GM23248 (cell line): ENCODE results near the gene TMEM190. TPM values are rescaled to one million over a fixed set of nuclear protein-coding genes. Genes with fewer than 3 reads are reported as not detected.

Experiments used
- DNase-seq: peaks from one replicate; pipeline ENCODE4 v3.0.0-alpha.2; 2015
- H2AFZ ChIP-seq: fragments of 200-600 bp; sonication (generic); 2 replicates; pipeline ENCODE4 v1.6.1; 2016; ENCODE audit warnings: antibody characterized with exemption
- H3F3A ChIP-seq: fragments of 200-600 bp; sonication (generic); 2 replicates; pipeline ENCODE4 v1.6.1; 2016; ENCODE audit warnings: mild to moderate bottlenecking, antibody characterized with exemption, mixed run types; ENCODE audit not compliant: insufficient read depth
- H3K27ac ChIP-seq: fragments of 200-600 bp; sonication (generic); 2 replicates; pipeline ENCODE4 v1.5.1; 2016; ENCODE audit warnings: mild to moderate bottlenecking
- H3K27me3 ChIP-seq: fragments of 200-600 bp; sonication (generic); replicated peaks from 2 replicates; pipeline ENCODE4 v1.6.1; 2016; ENCODE audit warnings: mild to moderate bottlenecking; ENCODE audit not compliant: insufficient read depth
- H3K36me3 ChIP-seq: fragments of 200-600 bp; sonication (generic); 2 replicates; pipeline ENCODE4 v1.6.1; 2016; ENCODE audit warnings: low read depth, mild to moderate bottlenecking
- H3K4me1 ChIP-seq: fragments of 200-600 bp; sonication (generic); 2 replicates; pipeline ENCODE4 v1.6.1; 2016; ENCODE audit warnings: mild to moderate bottlenecking; ENCODE audit not compliant: insufficient read depth
- H3K4me2 ChIP-seq: fragments of 200-600 bp; sonication (generic); one replicate; pipeline ENCODE4 v1.6.1; 2016; ENCODE audit warnings: mild to moderate bottlenecking; ENCODE audit not compliant: unreplicated experiment
- H3K4me3 ChIP-seq: fragments of 200-600 bp; sonication (generic); 2 replicates; pipeline ENCODE4 v1.5.1; 2016; ENCODE audit warnings: mild to moderate bottlenecking
- H3K79me2 ChIP-seq: fragments of 200-600 bp; sonication (generic); 2 replicates; pipeline ENCODE4 v1.6.1; 2016; ENCODE audit warnings: mild to moderate bottlenecking; ENCODE audit not compliant: insufficient read depth
- H3K9ac ChIP-seq: fragments of 200-600 bp; sonication (generic); 2 replicates; pipeline ENCODE4 v1.6.1; 2016; ENCODE audit warnings: mild to moderate bottlenecking
- H3K9me2 ChIP-seq: fragments of 200-600 bp; sonication (generic); 2 replicates; pipeline ENCODE4 v1.6.1; 2016; ENCODE audit warnings: mixed run types, mild to moderate bottlenecking, moderate library complexity; ENCODE audit not compliant: insufficient read depth
- H3K9me3 ChIP-seq: fragments of 200-600 bp; sonication (generic); one replicate; pipeline ENCODE4 v1.6.1; 2017; ENCODE audit warnings: low read depth
- H4K20me1 ChIP-seq: fragments of 200-600 bp; sonication (generic); 2 replicates; pipeline ENCODE4 v1.6.0; 2016; ENCODE audit not compliant: insufficient read depth
- EZH2 ChIP-seq: fragments of 200-600 bp; sonication (generic); IDR thresholded peaks from 2 replicates; pipeline ENCODE4 v1.6.1; 2018; ENCODE audit warnings: antibody characterized with exemption, mild to moderate bottlenecking; ENCODE audit not compliant: insufficient read depth, poor library complexity, severe bottlenecking
- EZH2phosphoT487 ChIP-seq: fragments of 200-600 bp; sonication (generic); IDR thresholded peaks from 2 replicates; pipeline ENCODE4 v1.6.1; 2018; ENCODE audit warnings: antibody characterized with exemption, moderate library complexity, mild to moderate bottlenecking, low read depth; ENCODE audit not compliant: insufficient read depth
- WGBS, 2 experiments: methylation state at CpG; one replicate each; pipeline ENCODE4 v1.1.6; 2015 to 2017; ENCODE audit warnings: low lambda C conversion rate in 2 of 2, low coverage in 1 of 2; ENCODE audit errors: missing lambda C conversion rate in 2 of 2; 5-methylcytosine and 5-hydroxymethylcytosine counted together
- in situ Hi-C: fragments of 300-500 bp; cut with MboI; formaldehyde crosslinking; loops from 2 replicates; pipeline ENCODE4 v1.15.0; 2020
- polyA plus RNA-seq: library from polyadenylated mRNA; unstranded; fragments of >200 nt; fragmentation: Nextera tagmentation; extraction: Ambion mirVana; gene quantifications from 2 replicates; pipeline ENCODE4 v1.2.1, GENCODE V29; 2016
- total RNA-seq: library from RNA; depleted of rRNA; stranded (reverse); fragments of >200 nt; shearing (Covaris generic); gene quantifications from 2 replicates; pipeline ENCODE4 v1.2.3, GENCODE V29; 2014

TMEM190 gene
- total and polyA plus RNA-seq, 2 experiments from 2014 or later: not detected

GRCh38 chr19:55360902-55361301, 15.7 kb upstream of the TMEM190 start:
- 84 to 87% methylated on average over 12 to 16 of the region's 16 CpGs for WGBS, 2 experiments

GRCh38 chr19:55362174-55362989, 14.2 kb upstream of the TMEM190 start:
- H3K79me2 ChIP-seq: no peaks in the 10 kb centered on the region
- no peaks in the 10 kb centered on the region for H4K20me1 ChIP-seq
- DNase-seq: no peak
- H3K4me3 ChIP-seq: no peak overlapping the region
- TF ChIP-seq EZH2phosphoT487 (no peak), EZH2 (no peak)
- no peak overlapping the region for H2AFZ ChIP-seq
- H3K9ac ChIP-seq: no peak overlapping the region
- peaks cover 23% of the 10 kb centered on the region for H3F3A ChIP-seq
- no peaks in the 10 kb centered on the region for H3K27me3 ChIP-seq
- in situ Hi-C loops: no loop called here
- no peak overlapping the region for H3K27ac ChIP-seq
- no peak overlapping the region for H3K4me2 ChIP-seq
- no peaks in the 10 kb centered on the region for H3K4me1 ChIP-seq
- H3K36me3 ChIP-seq: no peaks in the 10 kb centered on the region; the same call in 1 of the 2 replicates
- 57 to 72% methylated on average over 26 to 34 of the region's 38 CpGs for WGBS, 2 experiments
- H3K9me2 ChIP-seq: no peaks in the 10 kb centered on the region
- H3K9me3 ChIP-seq: no peaks in the 10 kb centered on the region

More at GRCh38 chr19:55360902-55361301, 15.7 kb upstream of the TMEM190 start:
- H4K20me1 ChIP-seq: no peaks in the 10 kb centered on the region
- H3K9me3 ChIP-seq: no peaks in the 10 kb centered on the region
- no peaks in the 10 kb centered on the region for H3K9me2 ChIP-seq
- H3K4me1 ChIP-seq: no peaks in the 10 kb centered on the region
- H3F3A ChIP-seq: peaks cover 19% of the 10 kb centered on the region
- no peak overlapping the region for H3K27ac ChIP-seq
- H3K4me3 ChIP-seq: no peak overlapping the region
- in situ Hi-C loops: no loop called here
- no peaks in the 10 kb centered on the region; the same call in 1 of the 2 replicates for H3K36me3 ChIP-seq
- H3K9ac ChIP-seq: no peak overlapping the region
- peaks cover 7% of the 10 kb centered on the region for H3K27me3 ChIP-seq
- no peak overlapping the region for H2AFZ ChIP-seq
- DNase-seq: no peak
- H3K79me2 ChIP-seq: no peaks in the 10 kb centered on the region
- TF ChIP-seq EZH2phosphoT487 (no peak), EZH2 (no peak)
- no peak overlapping the region for H3K4me2 ChIP-seq

GRCh38 chr19:55362990-55363716, 13.5 kb upstream of the TMEM190 start, which contains the start of gene GARIN5B:
TSS of gene GARIN5B (minus strand) at chr19:55363260. CDS start at chr19:55363066, 194 bp downstream.
- Histone ChIP-seq H3K4me1 (no peaks in the 10 kb centered on the region), H4K20me1 (no peaks in the 10 kb centered on the region), H3K9ac (no peak within 1 kb of the TSS), H3K9me2 (no peaks in the 10 kb centered on the region), H3K27ac (no peak within 1 kb of the TSS), H3K9me3 (no peaks in the 10 kb centered on the region), H3K4me2 (no peak within 1 kb of the TSS), H3K4me3 (no peak within 1 kb of the TSS), H3K79me2 (no peaks in the 10 kb centered on the region; the same call in 1 of the 2 replicates), H3F3A (peaks cover 23% of the 10 kb centered on the region), H3K36me3 (no peaks in the 10 kb centered on the region; the same call in 1 of the 2 replicates), H2AFZ (no peak within 1 kb of the TSS), H3K27me3 (no peaks in the 10 kb centered on the region)
- in situ Hi-C loops: no loop called here
- no peak for DNase-seq
- 73 to 74% methylated on average over 26 to 27 of the region's 27 CpGs for WGBS, 2 experiments
- TF ChIP-seq EZH2 (no peak), EZH2phosphoT487 (no peak)

- H3K36me3 ChIP-seq: no peaks in the 10 kb centered on the region; the same call in 1 of the 2 replicates
- peaks cover 23% of the 10 kb centered on the region for H3F3A ChIP-seq
- no peaks in the 10 kb centered on the region for H3K9me3 ChIP-seq
- 92% methylated on average over 8 of the region's 8 CpGs for WGBS, 2 experiments
- TF ChIP-seq EZH2 (no peak), EZH2phosphoT487 (no peak)
- H3K4me3 ChIP-seq: no peak overlapping the region
- no peak for DNase-seq
- H3K4me1 ChIP-seq: no peaks in the 10 kb centered on the region
- H3K9me2 ChIP-seq: no peaks in the 10 kb centered on the region
- no peak overlapping the region for H3K9ac ChIP-seq
- H3K4me2 ChIP-seq: no peak overlapping the region
- in situ Hi-C loops: no loop called here
- H3K79me2 ChIP-seq: peaks cover 8% of the 10 kb centered on the region
- no peak overlapping the region for H2AFZ ChIP-seq
- no peaks in the 10 kb centered on the region for H3K27me3 ChIP-seq
- H4K20me1 ChIP-seq: no peaks in the 10 kb centered on the region
- H3K27ac ChIP-seq: no peak overlapping the region
Observed at GRCh38 chr19:55365245-55365644, 11.4 kb upstream of the TMEM190 start.
